HG02981 (cell line): Measurements from ENCODE around the gene CNNM3.
A peak's percentile ranks its signal among the peaks of the same experiment; 100 is the strongest.

Source experiments
- ATAC-seq: cut with Tn5 transposase; IDR thresholded peaks from one replicate; pipeline ENCODE4 v1.9.1; 2021; ENCODE audit warnings: mild to moderate bottlenecking, moderate library complexity; ENCODE audit not compliant: unreplicated experiment

Gene CNNM3

DNA sequence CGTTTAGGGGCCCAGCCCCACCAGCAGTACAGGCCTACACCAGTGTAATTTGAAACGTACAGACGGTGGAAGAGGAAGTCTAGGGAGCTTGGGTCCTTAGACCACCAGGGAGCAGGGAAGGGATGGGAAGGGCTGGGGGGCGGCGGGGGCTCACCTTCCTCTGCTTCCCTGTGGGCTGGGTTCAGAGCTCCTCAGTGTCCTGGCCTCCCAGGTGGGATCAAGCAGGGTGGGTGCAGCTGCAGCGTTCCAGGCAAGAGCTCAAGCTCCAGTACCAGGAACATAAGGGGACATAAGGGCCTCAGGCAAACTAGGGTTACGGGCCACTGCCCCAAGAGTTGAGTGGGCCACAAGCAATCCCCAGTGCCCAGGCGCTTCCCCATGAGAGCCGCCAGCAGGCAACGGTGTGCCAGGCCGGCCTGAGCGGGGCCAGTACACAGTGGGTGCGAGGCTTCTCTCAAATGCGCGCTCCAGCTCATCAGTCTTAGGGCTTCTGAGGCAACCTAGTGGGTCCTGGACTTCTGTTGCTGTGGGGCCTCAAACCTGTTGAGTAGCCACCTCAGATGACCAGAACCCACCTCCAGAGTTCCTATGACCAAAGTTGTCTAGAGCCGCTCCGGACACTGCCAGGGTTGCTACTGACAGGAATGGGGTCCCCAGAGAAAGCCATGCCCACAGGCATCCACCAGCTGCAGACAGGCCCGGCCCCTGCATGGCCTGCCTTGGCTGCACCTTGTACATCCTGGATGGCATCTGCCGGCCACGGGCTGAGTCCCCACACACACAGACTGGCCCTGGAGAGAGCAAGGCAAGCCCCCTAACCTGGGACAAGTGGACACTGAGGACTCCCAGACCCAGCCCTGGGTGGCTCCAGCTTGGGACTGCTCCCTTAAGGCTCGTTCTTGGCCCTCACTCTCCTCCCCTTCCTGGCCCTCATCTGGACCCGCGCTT, 22.6 kb downstream of the CNNM3 start:
- no peak for ATAC-seq

DNA sequence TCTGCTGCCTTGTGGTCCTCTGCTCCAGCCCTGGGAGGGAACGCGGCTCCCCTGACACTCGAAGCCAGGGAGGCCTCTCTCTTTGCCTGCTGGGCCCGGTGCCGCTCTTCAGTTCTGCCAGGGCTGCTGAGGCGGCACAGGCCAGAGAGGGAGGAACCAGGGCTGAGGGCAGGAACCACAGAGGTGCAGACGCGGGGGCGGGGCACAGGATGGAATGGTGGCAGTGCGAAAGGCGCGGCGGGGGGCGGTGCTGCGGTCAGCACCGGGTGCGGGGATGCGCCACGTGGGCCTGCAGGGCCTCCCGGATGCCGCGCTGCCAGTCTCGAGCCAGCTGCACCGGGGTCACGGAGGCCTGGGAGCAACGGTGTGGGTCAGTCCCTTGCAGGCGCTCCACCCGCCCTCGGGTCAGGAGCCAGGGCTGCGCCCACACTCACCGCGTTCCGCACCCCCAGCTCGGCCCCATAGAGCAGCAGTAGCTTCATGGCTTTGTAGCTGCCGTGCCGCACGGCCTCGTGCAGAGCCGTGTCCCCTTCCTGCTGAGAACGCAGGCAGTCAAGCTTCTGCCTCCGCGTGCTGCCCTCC, 23.3 kb downstream of the CNNM3 start:
- no peak for ATAC-seq

DNA sequence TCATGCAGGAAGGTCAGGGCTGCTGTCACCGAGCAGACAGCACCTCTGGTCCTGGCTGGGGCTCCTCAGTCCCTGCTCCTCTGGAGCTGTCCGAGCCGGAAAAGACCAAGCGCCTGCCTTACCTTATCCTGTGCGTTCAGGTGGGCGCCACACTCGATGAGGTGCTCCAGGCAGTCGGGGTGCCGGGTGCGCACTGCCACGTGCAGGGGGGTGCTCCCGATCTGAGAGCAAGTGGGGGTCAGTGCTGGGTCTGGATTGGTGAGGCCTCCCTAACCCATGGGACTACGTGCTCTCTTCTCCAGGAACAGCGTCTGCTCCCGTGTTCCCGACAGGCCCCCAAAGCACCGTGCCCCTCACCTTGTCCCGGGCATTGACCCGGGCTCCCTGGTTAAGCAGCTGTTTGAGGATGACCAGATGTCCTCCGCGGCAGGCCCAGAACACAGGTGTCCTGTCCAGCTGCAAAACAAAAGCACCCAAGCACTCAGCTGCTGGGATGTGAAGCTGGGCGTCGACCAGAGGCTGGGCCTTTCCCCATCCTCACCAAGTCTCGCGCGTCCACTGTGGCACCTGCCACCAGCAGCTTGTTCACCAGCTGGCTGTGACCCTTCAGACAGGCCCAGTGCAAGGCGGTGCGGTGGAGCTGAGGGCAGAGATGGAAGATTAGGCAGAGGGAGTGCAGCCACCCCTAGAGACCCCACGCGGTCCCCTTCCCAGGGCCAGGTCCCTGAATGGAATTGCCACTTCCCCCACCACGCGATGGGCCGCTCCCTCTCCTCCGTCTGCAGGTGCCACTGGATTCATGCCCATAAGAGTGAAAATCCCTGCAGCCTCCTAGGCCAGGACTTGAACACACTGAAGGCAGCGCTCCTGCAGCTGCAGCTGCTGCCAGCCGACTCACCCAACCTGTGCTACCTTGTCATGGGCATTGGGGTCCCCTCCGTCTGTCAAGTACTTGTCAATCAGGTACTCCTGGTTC, 24.1 kb downstream of the CNNM3 start:
- ATAC-seq = no peak

DNA sequence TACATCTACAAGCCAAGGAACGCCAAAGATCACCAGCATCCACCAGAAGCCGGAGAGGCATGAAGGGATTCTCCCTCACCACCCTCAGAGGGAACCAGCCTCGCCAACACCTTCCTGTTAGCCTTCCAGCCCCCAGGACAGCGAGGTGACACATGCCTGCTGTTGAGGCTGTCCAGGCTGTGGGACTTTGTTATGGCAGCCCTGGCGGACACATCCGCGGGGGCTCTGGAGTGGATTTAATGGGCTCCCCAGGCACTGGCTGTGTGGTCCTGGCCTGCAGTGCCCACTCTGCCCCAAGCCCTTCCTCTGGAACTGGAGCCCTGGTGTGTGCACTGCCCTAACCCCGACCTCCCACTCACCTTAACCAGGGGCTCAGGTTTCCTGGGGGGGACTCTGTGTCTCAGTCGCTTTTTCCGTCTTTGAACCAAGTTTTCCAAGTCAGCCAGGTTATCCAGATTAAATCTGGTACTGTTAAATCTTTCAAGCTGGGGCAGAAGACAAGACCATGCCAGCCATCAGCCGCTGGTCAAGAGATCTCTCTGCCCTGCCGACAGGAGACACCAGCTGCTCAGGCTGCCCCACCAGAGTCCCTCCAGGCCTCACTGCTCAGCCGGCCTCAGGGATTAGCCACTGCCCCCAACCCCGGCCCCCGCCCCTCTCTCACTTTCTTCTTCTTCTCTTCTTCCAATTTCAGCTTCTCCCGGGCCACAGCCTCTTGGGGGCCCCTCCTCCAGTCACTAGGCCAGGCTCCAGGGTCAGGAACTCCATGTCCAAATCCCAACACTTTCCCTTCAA, 25.8 kb downstream of the CNNM3 start:
- ATAC-seq = no peak

DNA sequence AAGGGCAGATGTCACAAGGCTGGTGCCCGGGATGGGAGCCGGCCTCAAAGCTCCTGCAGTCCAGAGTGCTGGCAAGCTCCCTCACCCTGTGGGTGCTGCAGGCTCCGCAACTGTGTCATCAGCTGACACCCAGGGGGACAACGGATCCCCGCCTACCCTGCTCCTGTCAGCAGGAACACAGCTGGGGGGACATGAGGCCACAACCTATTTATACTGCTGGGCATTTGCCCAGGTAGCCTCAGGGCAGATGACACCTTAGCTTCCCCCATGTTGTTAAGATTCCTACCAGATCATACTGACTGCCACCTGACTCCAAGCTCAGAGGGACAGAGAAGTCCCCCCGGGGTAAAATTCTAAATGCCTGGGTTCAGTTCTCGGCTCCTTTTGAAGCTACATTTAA, 26.5 kb downstream of the CNNM3 start:
- no peak for ATAC-seq

DNA sequence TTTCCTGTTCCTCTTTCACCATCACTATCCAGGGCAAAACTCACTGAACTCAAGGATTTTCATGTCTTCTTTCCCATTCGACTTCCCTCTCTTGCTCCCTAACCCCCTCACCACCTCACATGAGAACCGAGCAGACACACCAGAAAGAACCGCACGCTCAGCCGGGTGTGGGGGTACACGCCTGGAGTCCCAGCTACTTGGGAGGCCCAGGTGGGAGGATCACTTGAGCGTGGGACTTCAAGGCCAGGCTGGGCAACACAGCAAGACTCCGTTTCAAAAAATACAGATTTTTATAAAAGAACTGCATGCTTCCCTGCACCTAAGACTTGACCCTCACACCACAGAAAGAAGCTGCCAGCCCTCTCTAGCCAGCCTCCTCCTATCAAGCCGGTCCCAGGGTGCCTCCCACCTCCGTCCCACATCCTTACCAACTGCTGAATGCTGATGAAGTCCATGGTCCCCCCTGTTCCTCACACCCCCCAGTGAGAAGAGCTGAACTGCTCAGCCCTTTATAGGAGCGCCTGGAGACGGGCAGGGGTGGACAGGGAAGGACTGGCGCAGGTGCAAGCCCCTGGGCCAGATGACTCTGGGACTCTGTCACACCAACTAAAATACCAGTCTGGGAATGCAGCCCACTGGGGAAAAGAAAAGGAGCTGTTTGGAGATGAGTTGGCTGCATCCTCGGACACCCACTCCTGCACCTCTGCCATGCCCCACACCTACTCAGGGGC, 27.6 kb downstream of the CNNM3 start, which contains the start of gene ANKRD23:
Gene ANKRD23, minus strand, starts transcription at position 484 of the 731 bp plus-strand sequence. Its CDS starts 29 bp downstream, at position 455.
- ATAC-seq = no peak

DNA sequence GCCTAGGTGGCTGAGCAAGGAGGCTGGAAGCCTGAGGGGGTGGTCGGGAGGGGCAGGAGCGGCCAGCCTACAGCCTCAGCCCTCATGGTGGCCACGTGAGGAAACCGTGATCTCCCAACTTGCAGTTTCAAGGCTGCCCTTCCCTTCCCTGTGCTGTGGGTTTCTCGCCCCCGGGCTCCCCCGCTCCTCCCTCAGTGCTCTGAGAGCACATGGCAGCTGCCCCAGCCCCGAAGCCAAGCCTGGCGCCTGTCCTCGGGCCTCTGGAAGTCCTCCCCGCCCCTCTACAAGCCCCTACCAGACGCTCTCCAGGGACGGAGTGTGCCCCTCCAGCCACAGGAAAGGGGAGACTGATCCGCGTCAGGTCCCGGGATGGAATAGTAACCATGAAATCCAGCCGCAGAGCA, 28.3 kb downstream of the CNNM3 start:
- no peak for ATAC-seq

DNA sequence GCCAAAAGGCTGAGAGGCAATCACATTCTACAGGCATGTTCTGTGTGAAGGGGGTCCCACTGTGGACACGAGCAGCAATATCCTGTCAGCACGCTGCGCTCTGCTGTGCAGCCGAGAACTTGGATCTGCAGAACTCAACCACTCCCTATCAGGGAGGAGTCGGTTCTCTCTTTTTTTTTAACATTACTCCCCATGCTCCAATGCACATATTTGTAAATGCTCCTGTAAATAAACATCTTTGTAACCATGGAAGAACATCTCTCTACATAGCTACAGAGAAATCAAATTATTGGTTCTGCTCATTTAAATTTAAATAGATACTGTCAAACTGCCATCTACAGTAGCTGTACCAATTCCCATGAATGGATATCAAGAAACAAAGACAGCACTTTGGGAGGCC, 30.8 kb downstream of the CNNM3 start:
- no peak for ATAC-seq

DNA sequence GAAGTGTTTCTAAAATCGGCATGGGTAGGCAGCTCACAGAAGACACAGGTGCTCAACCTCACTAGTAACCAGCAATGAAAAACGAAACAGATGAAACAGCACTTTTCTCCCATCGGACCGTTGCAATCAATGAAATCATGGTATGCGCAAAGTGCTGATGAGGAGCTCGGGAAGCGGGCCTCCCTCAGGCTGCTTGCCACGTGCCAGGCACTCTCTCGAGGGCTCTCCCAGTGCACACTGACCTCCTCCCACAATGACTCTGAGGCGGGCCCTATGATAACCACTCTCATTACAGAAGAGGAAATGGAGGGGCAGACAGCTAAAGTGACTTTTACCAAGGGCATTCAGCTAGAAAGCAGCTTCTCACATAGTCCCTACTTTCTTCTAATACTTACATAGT, 31.5 kb downstream of the CNNM3 start:
- no peak for ATAC-seq

DNA sequence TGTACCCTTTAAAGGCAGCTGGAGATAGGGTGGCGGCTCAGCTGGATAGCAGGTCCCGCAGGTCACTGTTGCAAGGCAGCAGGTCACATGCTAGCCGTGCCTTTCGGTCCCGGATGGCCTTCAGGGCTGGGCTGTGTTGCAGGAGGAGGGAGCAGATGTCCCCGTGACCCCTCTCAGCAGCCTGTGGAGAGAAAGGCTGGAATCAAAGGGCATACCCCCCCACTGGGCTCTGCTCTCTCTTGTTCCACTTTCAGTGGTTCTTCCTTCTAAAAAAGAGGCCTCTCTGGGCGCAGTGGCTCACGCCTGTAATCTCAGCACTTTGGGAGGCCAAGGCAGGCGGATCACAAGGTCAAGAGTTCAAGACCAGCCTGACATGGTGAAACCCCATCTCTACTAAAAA, 32.2 kb downstream of the CNNM3 start:
- no peak for ATAC-seq

DNA sequence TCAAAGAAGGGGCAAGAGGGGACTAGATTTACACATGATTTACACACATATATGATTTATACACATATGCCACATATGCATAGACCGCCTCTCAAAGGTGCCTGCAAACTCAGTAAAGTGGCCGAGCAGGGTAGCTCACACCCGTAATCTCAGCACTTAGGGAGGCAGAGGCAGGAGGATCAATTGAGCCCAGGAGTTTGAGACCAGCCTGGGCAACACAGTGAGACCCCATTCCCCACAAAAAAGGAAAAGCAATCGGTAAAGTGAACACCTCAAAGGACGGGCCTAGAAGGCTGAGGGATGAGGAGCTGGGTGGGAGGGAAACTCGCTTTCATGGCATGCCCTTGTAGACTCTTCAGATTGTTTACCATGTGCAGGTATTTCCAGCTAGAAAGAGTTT, 36.6 kb downstream of the CNNM3 start:
- no peak for ATAC-seq

DNA sequence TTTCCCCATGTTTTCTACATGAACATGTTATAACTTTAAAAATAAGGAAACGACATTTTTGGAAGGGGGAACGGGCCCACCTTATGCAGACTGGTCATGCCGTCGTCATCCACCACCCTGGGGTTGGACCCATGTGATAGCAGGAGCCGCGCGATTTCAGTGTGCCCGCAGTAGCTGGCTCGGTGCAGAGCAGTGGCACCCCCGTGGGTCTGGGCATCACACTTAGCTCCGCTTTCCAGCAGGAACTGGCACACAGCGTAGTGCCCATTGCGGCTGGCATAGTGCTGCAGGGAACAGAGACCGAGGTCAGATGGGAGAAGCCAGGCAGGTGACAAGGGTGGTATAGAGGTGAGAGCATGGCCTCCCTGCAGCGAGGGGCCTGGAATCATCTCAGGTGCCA, 37.3 kb downstream of the CNNM3 start:
- ATAC-seq = no peak

DNA sequence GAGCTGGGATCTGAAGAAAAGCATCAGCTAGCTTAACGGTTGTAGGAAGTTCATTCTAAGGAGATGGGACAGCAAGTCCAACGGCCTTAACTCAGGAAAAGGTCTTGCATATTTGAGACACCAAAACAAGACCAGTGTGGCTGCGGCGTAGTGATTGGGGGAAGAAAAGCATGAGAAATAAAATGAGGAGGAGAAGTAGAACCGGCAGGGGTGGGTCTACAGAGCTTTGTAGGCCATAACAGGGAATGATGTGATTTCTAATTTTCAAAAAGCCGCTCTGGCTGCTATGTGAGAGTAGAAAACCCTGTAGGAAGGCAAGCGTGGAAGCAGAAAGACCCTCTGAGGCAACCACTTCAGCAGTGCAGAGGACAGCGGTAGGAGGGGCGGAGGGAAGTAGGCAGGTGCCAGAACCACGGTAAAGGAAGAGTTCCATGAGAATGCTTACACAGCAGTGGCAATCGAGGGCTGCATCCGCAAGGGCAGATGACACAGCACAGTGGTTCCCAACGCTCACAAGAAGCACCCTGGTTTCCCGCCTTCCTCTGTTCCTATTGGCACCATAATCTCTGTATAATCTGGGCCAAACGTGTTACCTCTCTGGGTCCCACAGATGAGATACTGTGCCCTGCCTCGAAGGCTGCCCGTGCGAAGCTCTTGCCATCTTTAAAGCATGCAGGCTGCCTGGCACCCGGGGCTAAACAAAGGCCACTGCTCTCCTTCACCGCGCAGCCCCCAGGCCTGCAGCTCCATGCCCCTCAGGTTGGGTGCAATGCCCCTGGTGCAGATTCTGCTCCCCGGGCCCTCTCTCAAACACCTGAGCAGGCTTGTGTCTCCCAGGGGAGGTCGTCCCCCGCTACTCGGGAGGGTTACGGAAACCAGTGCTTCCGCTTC, 41.0 kb downstream of the CNNM3 start:
- ATAC-seq = peak; percentile 20

DNA sequence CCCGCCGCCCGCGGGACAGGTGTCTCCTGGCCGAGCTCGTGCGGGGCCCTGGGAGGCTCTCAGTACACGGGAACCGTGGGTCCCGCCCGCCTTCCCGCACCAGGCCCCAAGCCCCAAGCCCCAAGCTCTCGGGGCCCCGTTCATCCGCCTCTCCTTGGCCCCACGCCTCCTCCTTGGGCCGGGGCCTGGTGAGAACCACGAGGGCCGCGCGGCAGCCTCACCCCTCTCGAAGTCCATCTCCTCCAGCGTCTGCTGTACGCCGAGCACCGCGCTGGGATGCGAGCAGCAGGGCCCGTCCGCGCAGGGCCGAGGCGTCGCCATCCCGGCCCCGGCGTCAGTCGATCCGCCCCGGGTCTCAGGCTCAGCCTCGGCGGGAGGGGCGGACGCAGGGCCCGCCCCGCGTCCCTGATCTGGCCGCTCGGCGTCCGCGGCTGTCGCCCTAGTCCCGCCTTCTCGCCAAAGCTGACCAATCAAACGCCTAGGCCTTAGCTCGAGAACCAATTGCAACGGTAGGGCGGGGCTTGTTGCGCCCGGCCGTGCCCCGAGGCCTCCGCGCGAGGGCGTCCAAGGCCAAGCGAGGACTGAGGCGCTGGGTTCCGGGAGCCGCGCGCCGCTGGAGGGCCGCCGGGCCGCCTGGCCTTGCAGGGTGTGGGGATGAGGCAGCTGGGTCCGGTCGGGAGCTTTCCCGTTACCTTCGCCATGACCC, 41.8 kb downstream of the CNNM3 start, which contains the start of gene ANKRD39:
Gene ANKRD39, minus strand, starts transcription at position 350 of the 706 bp plus-strand sequence. Its CDS starts 29 bp downstream, at position 321.
- peak; percentile 90 for ATAC-seq

DNA sequence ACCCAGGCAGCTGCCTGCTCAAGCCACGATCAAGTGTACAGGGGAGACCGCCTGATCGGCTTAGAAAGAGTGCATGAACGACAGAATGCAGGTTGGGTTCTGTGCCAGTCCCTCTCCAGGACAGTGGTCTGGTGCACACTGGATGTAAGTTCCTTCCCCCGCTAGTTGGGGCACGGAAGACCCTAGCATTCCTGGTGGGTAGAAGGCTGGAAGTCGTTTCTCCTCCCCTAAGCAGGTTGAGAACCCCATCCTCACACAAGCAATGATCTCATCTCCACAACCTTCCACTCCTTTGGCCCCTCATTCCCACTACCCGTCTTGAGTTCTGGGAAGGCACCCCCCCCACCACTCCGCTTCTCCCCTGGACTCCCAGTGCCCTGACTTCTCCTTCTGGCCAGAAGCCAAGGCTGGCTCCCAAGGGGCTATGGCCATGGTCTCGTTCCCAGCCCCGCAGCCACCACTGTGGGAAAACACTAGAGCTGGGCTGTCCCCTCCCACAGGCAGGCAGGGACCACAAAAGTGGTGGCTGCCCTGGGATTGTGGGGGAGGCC, 43.1 kb downstream of the CNNM3 start:
- ATAC-seq = no peak

DNA sequence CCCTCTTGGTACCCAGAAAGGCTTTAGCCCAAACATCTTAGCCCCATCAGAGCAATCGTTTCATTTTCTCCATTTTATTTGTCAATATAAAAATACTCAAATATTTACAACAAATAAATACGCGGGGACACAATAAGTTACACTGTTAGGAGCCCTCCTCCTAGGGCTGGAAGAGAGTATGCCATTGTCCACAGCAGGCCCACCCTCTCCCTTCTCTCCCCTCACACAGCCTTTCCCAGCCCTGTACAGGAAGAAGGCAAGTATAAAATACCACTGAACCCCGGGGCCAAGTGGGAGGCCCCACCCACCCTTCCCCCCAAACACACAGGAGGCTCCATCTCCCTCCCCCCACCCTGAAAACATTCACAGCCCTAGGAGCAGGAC, 43.6 kb downstream of the CNNM3 start:
- no peak for ATAC-seq
